Natural killer cell treated with Interleukin-12 subunit alpha and Interleukin-12 subunit beta and Interleukin-15 and Interleukin-18, amount 100 ng/mL, for 72 hours (primary cell): Measurements from ENCODE around the gene KIRREL3. TPM values are rescaled to one million over a fixed set of nuclear protein-coding genes. Genes with fewer than 3 reads are reported as not detected.

Experiments
- ATAC-seq, 2 donors: fragments of 150-1000 bp; cut with Tn5 transposase in 1 of 2; sonication (Bioruptor Pico), chemical (Tn5 transposase) in 1 of 2; 2 replicates each; pipeline ENCODE4 v1.10.0; 2021
- DNase-seq: peaks from one replicate; pipeline ENCODE4 v3.0.0; 2022; ENCODE audit warnings: low spot score
- H3K27ac Mint-ChIP-seq, 2 donors: 1 replicate in 1 of 2; 2 replicates in 1 of 2; pipeline ENCODE4 v1.8.0; 2022; ENCODE audit warnings: mixed read lengths in 2 of 2, mild to moderate bottlenecking in 1 of 2, moderate library complexity in 1 of 2
- H3K27me3 Mint-ChIP-seq, 2 donors: 1 replicate in 1 of 2; 2 replicates in 1 of 2; pipeline ENCODE4 v1.8.0; 2022; ENCODE audit warnings: mixed read lengths in 2 of 2
- H3K36me3 Mint-ChIP-seq: one replicate; pipeline ENCODE4 v1.8.0; 2022; ENCODE audit warnings: mixed read lengths
- H3K4me1 Mint-ChIP-seq, 2 donors: 1 replicate in 1 of 2; 2 replicates in 1 of 2; pipeline ENCODE4 v1.8.0; 2022; ENCODE audit warnings: low read depth in 2 of 2, mixed read lengths in 2 of 2, mild to moderate bottlenecking in 1 of 2
- H3K4me3 Mint-ChIP-seq: one replicate; pipeline ENCODE4 v1.8.0; 2022; ENCODE audit warnings: mixed read lengths
- H3K9me3 Mint-ChIP-seq: 2 replicates; pipeline ENCODE4 v1.8.0; 2022; ENCODE audit warnings: mixed read lengths
- total RNA-seq, 2 donors: library from RNA; stranded (reverse); gene quantifications; one replicate each; pipeline ENCODE4 v1.2.3, GENCODE V29; 2022

The KIRREL3 gene
- total RNA-seq, 2 donors from 2014 or later = not detected

GRCh38 chr11:126630893-126631798 lies 369.4 kb downstream of the KIRREL3 start:
- Mint-ChIP-seq H3K36me3 (no peaks in the 10 kb centered on the region), H3K4me1 (no peaks in the 10 kb centered on the region), H3K4me3 (no peak overlapping the region), H3K9me3 (no peaks in the 10 kb centered on the region), H3K27me3 (peaks cover 7 to 22% of the 10 kb centered on the region in 2 donors), H3K27ac (no peak overlapping the region)
- ATAC-seq = no peak
- no peak for DNase-seq

DNA sequence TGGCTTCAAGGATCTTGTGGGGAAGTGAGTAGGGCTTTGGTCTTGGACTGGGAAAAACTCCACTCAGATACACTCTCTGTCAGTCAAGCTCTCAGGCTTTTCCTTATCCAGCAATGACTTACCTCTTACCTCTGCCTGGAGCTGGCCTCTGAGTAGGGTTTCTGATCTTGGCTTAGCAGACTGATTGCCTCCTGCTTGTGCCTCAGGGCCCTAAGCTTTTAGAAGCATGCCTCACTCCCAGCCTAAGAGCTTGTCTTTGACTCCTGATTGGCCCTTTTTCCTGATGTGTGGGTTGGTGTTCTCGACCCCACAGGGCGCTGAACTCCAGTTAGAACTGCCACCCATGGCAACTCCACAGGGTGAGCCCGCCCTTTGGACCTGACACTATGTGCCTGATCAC lies 370.1 kb downstream of the KIRREL3 start:
- Mint-ChIP-seq H3K27me3 (peaks cover 8 to 25% of the 10 kb centered on the region in 2 donors), H3K4me1 (no peaks in the 10 kb centered on the region), H3K36me3 (no peaks in the 10 kb centered on the region), H3K27ac (no peak overlapping the region), H3K4me3 (no peak overlapping the region), H3K9me3 (no peaks in the 10 kb centered on the region)
- no peak for DNase-seq
- ATAC-seq = no peak

GRCh38 chr11:126628790-126629621 lies 371.6 kb downstream of the KIRREL3 start:
- Mint-ChIP-seq H3K9me3 (no peaks in the 10 kb centered on the region), H3K4me3 (no peak overlapping the region), H3K4me1 (no peaks in the 10 kb centered on the region)

DNA sequence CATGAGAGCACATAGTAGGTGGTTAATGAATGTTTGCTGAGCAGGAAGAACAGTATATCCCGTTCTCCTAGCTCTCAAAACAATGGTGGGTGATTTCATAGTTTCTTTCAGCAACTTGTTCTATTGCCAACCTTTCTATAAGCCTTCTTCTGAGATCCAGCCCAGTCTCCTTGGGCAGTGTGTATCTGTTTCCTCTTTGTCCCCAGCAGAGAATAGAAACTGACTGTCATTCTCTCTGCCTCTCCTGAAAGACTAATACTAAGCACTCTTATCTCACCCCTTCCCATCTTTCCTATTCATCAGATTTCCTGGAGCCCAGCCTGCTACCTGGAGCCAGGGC lies 372.1 kb downstream of the KIRREL3 start:
- no peak for DNase-seq
- H3K4me1 Mint-ChIP-seq = no peaks in the 10 kb centered on the region
- H3K4me3 Mint-ChIP-seq = no peak overlapping the region
- H3K27ac Mint-ChIP-seq = no peak overlapping the region
- peaks cover 9 to 25% of the 10 kb centered on the region in 2 donors for H3K27me3 Mint-ChIP-seq
- H3K9me3 Mint-ChIP-seq = no peaks in the 10 kb centered on the region
- no peak for ATAC-seq
- no peaks in the 10 kb centered on the region for H3K36me3 Mint-ChIP-seq

More at GRCh38 chr11:126628790-126629621, 371.6 kb downstream of the KIRREL3 start:
- no peak overlapping the region for H3K27ac Mint-ChIP-seq
- DNase-seq (no peak), ATAC-seq (no peak)
- H3K27me3 Mint-ChIP-seq = peaks cover 11 to 25% of the 10 kb centered on the region in 2 donors
- H3K36me3 Mint-ChIP-seq = no peaks in the 10 kb centered on the region

GRCh38 chr11:126627421-126627820 lies 373.1 kb downstream of the KIRREL3 start:
- Mint-ChIP-seq H3K4me3 (no peak overlapping the region), H3K36me3 (no peaks in the 10 kb centered on the region), H3K4me1 (no peaks in the 10 kb centered on the region), H3K9me3 (no peaks in the 10 kb centered on the region), H3K27ac (no peak overlapping the region), H3K27me3 (peaks cover 11 to 27% of the 10 kb centered on the region in 2 donors)
- ATAC-seq (no peak), DNase-seq (no peak)

- H3K9me3 Mint-ChIP-seq = no peaks in the 10 kb centered on the region
- no peaks in the 10 kb centered on the region for H3K4me1 Mint-ChIP-seq
- ATAC-seq = no peak
- H3K27ac Mint-ChIP-seq = no peak overlapping the region
- no peak overlapping the region for H3K4me3 Mint-ChIP-seq
- no peak for DNase-seq
- H3K27me3 Mint-ChIP-seq = peaks cover 14 to 42% of the 10 kb centered on the region in 2 donors
- H3K36me3 Mint-ChIP-seq = no peaks in the 10 kb centered on the region
These were observed 376.1 kb downstream of the KIRREL3 start for GRCh38 chr11:126624506-126624905.

GRCh38 chr11:126619516-126619915 lies 381.1 kb downstream of the KIRREL3 start:
- no peak overlapping the region for H3K4me3 Mint-ChIP-seq
- H3K4me1 Mint-ChIP-seq = no peaks in the 10 kb centered on the region
- DNase-seq (no peak), ATAC-seq (no peak)
- no peaks in the 10 kb centered on the region for H3K36me3 Mint-ChIP-seq
- peaks cover 24 to 29% of the 10 kb centered on the region in 2 donors for H3K27me3 Mint-ChIP-seq
- no peak overlapping the region for H3K27ac Mint-ChIP-seq
- H3K9me3 Mint-ChIP-seq = no peaks in the 10 kb centered on the region

DNA sequence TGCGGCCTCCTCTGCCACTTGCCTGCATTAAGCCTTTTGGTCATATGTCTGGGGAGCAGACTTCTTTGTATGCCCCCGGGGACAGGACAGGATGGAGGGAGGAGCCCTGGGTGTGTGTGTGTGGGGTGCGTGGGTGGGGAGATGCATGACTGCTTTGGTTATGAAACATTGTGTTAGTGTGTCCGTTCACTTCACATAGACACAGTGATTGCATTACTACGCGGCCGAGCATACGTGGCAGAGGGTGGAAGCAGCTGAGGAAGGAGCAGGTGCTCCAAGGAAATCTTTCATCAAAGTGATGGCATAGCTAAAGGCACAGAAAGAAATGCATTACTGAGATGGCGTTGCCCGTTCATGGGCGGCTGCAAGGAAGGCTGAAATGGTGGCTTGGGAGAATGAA lies 384.7 kb downstream of the KIRREL3 start:
- H3K4me3 Mint-ChIP-seq = no peak overlapping the region
- H3K36me3 Mint-ChIP-seq = no peaks in the 10 kb centered on the region
- peaks cover 18 to 23% of the 10 kb centered on the region in 2 donors for H3K27me3 Mint-ChIP-seq
- H3K9me3 Mint-ChIP-seq = no peaks in the 10 kb centered on the region
- no peaks in the 10 kb centered on the region for H3K4me1 Mint-ChIP-seq
- ATAC-seq = no peak
- no peak overlapping the region for H3K27ac Mint-ChIP-seq
- no peak for DNase-seq

GRCh38 chr11:126613272-126613671 lies 387.3 kb downstream of the KIRREL3 start:
- Mint-ChIP-seq H3K9me3 (no peaks in the 10 kb centered on the region), H3K27ac (no peak overlapping the region), H3K4me1 (no peaks in the 10 kb centered on the region), H3K27me3 (peaks cover 6 to 19% of the 10 kb centered on the region in 2 donors), H3K36me3 (no peaks in the 10 kb centered on the region), H3K4me3 (no peak overlapping the region)
- DNase-seq (no peak), ATAC-seq (no peak)

- no peak for DNase-seq
- H3K27ac Mint-ChIP-seq = no peak overlapping the region
- no peaks in the 10 kb centered on the region for H3K9me3 Mint-ChIP-seq
- H3K27me3 Mint-ChIP-seq = peaks cover 6 to 18% of the 10 kb centered on the region in 2 donors
- no peaks in the 10 kb centered on the region for H3K4me1 Mint-ChIP-seq
- no peak overlapping the region for H3K4me3 Mint-ChIP-seq
- H3K36me3 Mint-ChIP-seq = no peaks in the 10 kb centered on the region
- no peak for ATAC-seq
These were observed 387.9 kb downstream of the KIRREL3 start for GRCh38 chr11:126612671-126613070.

- H3K36me3 Mint-ChIP-seq = no peaks in the 10 kb centered on the region
- H3K4me3 Mint-ChIP-seq = no peak overlapping the region
- DNase-seq (no peak), ATAC-seq (peak in 1 of 2 donors; percentile 11)
- no peak overlapping the region for H3K27ac Mint-ChIP-seq
- H3K27me3 Mint-ChIP-seq = peaks cover 6 to 19% of the 10 kb centered on the region in 2 donors
- peaks cover 0 to 4% of the 10 kb centered on the region in 2 donors for H3K4me1 Mint-ChIP-seq
- H3K9me3 Mint-ChIP-seq = no peaks in the 10 kb centered on the region
These were observed 389.1 kb downstream of the KIRREL3 start for GRCh38 chr11:126611438-126611837.

DNA sequence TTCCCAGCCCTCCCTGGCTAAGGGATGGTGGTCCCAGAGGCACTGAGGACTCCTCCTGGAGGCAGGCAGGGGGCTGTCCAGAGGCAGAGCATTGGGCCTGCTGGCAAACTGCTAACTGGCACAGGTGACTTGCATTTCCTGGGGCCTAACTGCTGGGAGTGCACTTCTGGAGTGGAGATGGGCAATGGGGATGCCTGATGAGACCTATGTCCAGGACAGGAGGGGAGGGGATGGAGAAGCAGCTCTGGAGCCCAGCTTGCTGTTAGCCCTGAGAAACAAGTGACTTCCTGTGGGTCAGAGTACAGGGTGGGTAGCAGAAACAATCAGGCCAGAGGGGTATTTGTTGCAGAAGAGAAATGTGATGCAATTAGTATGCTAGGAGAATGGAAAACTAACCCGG lies 391.9 kb downstream of the KIRREL3 start:
- Mint-ChIP-seq H3K4me1 (peaks cover 0 to 4% of the 10 kb centered on the region in 2 donors), H3K27me3 (peaks cover 5 to 19% of the 10 kb centered on the region in 2 donors), H3K4me3 (no peak overlapping the region), H3K27ac (no peak overlapping the region), H3K9me3 (no peaks in the 10 kb centered on the region), H3K36me3 (no peaks in the 10 kb centered on the region)
- no peak for DNase-seq
- ATAC-seq = no peak

DNA sequence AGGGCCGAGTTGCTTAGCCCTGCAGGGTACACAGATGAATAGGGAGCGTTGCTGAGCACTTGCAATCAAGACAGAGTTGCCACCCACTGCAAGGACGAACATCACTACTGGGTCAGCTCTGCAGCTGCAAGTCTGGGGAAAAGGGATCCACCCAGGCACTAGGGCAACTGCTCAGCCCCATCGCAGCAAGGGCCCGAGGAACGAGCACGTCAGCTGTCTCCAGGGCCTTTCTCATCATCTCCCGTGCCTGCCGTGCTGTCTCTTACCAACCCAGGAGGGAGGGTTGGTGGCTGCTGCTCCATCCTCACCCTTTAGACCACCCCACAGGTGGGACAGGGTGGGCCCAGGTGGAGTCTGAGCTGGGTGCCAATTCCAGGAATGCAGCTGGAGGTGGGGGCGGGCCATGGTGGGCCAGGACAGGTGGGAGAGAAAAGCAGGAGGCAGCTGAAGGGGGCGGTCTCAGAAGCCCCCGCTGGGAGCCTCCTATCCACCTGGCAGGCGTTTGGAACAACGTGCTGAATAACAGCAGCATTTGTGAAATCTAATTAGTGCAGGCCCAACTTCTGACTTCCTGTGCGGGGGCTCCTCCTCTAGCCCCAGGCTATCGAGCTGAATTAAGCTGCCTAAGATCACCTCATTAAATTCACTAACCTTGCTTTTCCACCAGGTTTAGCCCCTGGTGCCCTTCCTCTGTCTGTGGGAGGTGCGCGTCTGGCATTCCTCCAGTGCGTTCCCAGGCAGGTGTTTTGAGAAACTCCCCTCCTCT lies 392.6 kb downstream of the KIRREL3 start:
- Mint-ChIP-seq H3K27ac (no peak overlapping the region), H3K4me1 (peaks cover 0 to 4% of the 10 kb centered on the region in 2 donors), H3K9me3 (no peaks in the 10 kb centered on the region), H3K36me3 (no peaks in the 10 kb centered on the region), H3K4me3 (no peak overlapping the region), H3K27me3 (peaks cover 5 to 19% of the 10 kb centered on the region in 2 donors)
- DNase-seq (no peak), ATAC-seq (peak in 1 of 2 donors; percentile 11)
